ENCODE results near the gene SLC25A13. TPM values are rescaled to one million over a fixed set of nuclear protein-coding genes. Genes with fewer than 3 reads are reported as not detected.

SLC25A13 gene
- polyA plus RNA-seq, 1 of the 3 experiments (the other 2 are of a cell fraction) = 16.0 TPM

DNA sequence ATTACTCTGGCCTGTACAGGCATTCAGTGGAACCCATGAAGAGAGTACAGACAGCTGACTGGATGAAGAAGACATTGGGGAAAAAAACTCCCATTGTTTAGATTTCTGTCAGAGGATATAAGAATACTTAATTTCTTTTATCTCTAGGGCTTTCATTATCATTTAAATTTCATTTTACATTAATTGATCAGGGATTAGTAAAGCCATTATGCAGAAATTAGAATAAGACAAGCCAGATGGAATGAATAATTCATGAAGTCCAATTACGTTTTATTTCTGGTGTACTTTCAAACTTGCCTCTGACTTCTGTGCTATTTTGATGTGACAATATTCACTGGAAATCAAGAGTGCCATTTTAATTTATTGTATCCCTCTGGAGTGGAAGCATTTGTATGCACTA lies 247.0 kb downstream of the SLC25A13 start (continued):
- no peak for TF ChIP-seq FOXM1 (IDR thresholded peaks at IDR 0.05; ENCODE audit: low read depth)

Small RNA genes lying within 50 kb of the gene (small RNA-seq; reads per million reads assigned to genes)
- gene AC084368.1 = 0 reads per million in 7 experiments
- gene MIR591 = 0 reads per million in 7 experiments
- 0 reads per million in 7 experiments for gene RNU6-364P
- 0 to 3.0 (median 0.40) reads per million in 7 experiments for gene RNU6-532P
